ENCODE results near the gene RALGAPA1.
A peak's percentile ranks its signal among the peaks of the same experiment; 100 is the strongest.
"Not testable (repeated sequence)": the region's sequence is repeated elsewhere in the genome, so short reads cannot be mapped to it uniquely, and the experiment has no call there.

Gene RALGAPA1

GRCh38 chr14:35824446-35825165, 15.5 kb upstream of the RALGAPA1 start:
- FAIRE-seq: not testable (repeated sequence)

GRCh38 chr14:35822501-35822900, 13.4 kb upstream of the RALGAPA1 start:
- no peak for FAIRE-seq
- DNase-seq (ENCODE audit: extremely low spot score, insufficient read length, low read depth): no peak

More at GRCh38 chr14:35824446-35825165, 15.5 kb upstream of the RALGAPA1 start:
- not testable (repeated sequence) for DNase-seq (ENCODE audit: extremely low spot score, insufficient read length, low read depth)

- DNase-seq (ENCODE audit: extremely low spot score, insufficient read length, low read depth): no peak
- FAIRE-seq: no peak
Measured at GRCh38 chr14:35821564-35822411, 12.7 kb upstream of the RALGAPA1 start.

- FAIRE-seq (no peak), DNase-seq (ENCODE audit: extremely low spot score, insufficient read length, low read depth) (no peak)
Measured at GRCh38 chr14:35819591-35820540, 10.8 kb upstream of the RALGAPA1 start.

GRCh38 chr14:35818346-35819115, 9.4 kb upstream of the RALGAPA1 start:
- DNase-seq (ENCODE audit: extremely low spot score, insufficient read length, low read depth) (no peak), FAIRE-seq (peak; percentile 60)

GRCh38 chr14:35814371-35815005, 5.4 kb upstream of the RALGAPA1 start:
- FAIRE-seq (peak; percentile 82), DNase-seq (ENCODE audit: extremely low spot score, insufficient read length, low read depth) (no peak)

- DNase-seq (ENCODE audit: extremely low spot score, insufficient read length, low read depth): no peak
- FAIRE-seq: no peak
Measured at GRCh38 chr14:35810963-35811362, 1.9 kb upstream of the RALGAPA1 start.

- FAIRE-seq (no peak), DNase-seq (ENCODE audit: extremely low spot score, insufficient read length, low read depth) (no peak)
Measured at GRCh38 chr14:35809597-35809996, 502 bp upstream of the RALGAPA1 start.

GRCh38 chr14:35808076-35808637, 938 bp downstream of the RALGAPA1 start:
- no peak for FAIRE-seq
- DNase-seq (ENCODE audit: extremely low spot score, insufficient read length, low read depth): no peak

GRCh38 chr14:35807131-35807961, 1.7 kb downstream of the RALGAPA1 start:
- DNase-seq (ENCODE audit: extremely low spot score, insufficient read length, low read depth): no peak

GRCh38 chr14:35806006-35806907, 2.8 kb downstream of the RALGAPA1 start:
- DNase-seq (ENCODE audit: extremely low spot score, insufficient read length, low read depth) (no peak), FAIRE-seq (no peak)

More at GRCh38 chr14:35807131-35807961, 1.7 kb downstream of the RALGAPA1 start:
- no peak for FAIRE-seq

- no peak for DNase-seq (ENCODE audit: extremely low spot score, insufficient read length, low read depth)
- no peak for FAIRE-seq
Measured at GRCh38 chr14:35797796-35798195, 11.3 kb downstream of the RALGAPA1 start.

GRCh38 chr14:35789651-35790050, 19.4 kb downstream of the RALGAPA1 start:
- FAIRE-seq: no peak
- DNase-seq (ENCODE audit: extremely low spot score, insufficient read length, low read depth): no peak

GRCh38 chr14:35786856-35787255, 22.2 kb downstream of the RALGAPA1 start:
- FAIRE-seq: no peak
- DNase-seq (ENCODE audit: extremely low spot score, insufficient read length, low read depth): no peak

GRCh38 chr14:35783699-35784098, 25.4 kb downstream of the RALGAPA1 start:
- DNase-seq (ENCODE audit: extremely low spot score, insufficient read length, low read depth): no peak
- no peak for FAIRE-seq

- no peak for DNase-seq (ENCODE audit: extremely low spot score, insufficient read length, low read depth)
- FAIRE-seq: no peak
Measured at GRCh38 chr14:35779368-35779767, 29.7 kb downstream of the RALGAPA1 start.

GRCh38 chr14:35777550-35777949, 31.5 kb downstream of the RALGAPA1 start:
- not testable (repeated sequence) for DNase-seq (ENCODE audit: extremely low spot score, insufficient read length, low read depth); FAIRE-seq

Measured in GM18507 (cell line).